Uterus (tissue), 4 donors: Measurements from ENCODE around the gene TMEM258. TPM values are rescaled to one million over a fixed set of nuclear protein-coding genes. Genes with fewer than 3 reads are reported as not detected.

Experiments used
- DNase-seq, 2 donors: peaks; one replicate each; pipeline ENCODE4 v3.0.0-alpha.2; 2019 to 2020
- H3K27ac ChIP-seq, 2 donors: fragments of 200-600 bp; sonication (generic); 1 replicate in 1 of 2; 2 replicates in 1 of 2; pipeline ENCODE4 v1.5.1; 2016 to 2018
- H3K27me3 ChIP-seq, 2 donors: fragments of 200-600 bp; sonication (generic); one replicate each; pipeline ENCODE4 v1.5.1; 2018 to 2019; ENCODE audit warnings: control low read depth in 1 of 2
- H3K36me3 ChIP-seq, 2 donors: fragments of 200-600 bp; sonication (generic); one replicate each; pipeline ENCODE4 v1.5.1; 2019; ENCODE audit warnings: control low read depth in 1 of 2
- H3K4me1 ChIP-seq, 2 donors: fragments of 200-600 bp; sonication (generic); one replicate each; pipeline ENCODE4 v1.5.1; 2018 to 2019; ENCODE audit warnings: control low read depth in 1 of 2
- H3K4me3 ChIP-seq, 2 donors: fragments of 200-600 bp; sonication (generic); 1 replicate in 1 of 2; 2 replicates in 1 of 2; pipeline ENCODE4 v1.5.1; 2018 to 2019; ENCODE audit warnings: mild to moderate bottlenecking in 1 of 2
- H3K9me3 ChIP-seq, 2 donors: fragments of 200-600 bp; sonication (generic); one replicate each; pipeline ENCODE4 v1.5.1; 2019; ENCODE audit warnings: control low read depth in 1 of 2
- CTCF ChIP-seq, 4 experiments: fragments of 200-600 bp in 2 of 4; fragments of 450-650 bp in 2 of 4; sonication (generic) in 2 of 4; IDR thresholded peaks; one replicate each; pipeline ENCODE4 v1.5.1; 2016 to 2019; ENCODE audit warnings: antibody characterized with exemption in 4 of 4, mild to moderate bottlenecking in 2 of 4, moderate library complexity in 1 of 4
- POLR2A ChIP-seq, 2 donors: fragments of 450-650 bp; IDR thresholded peaks; one replicate each; pipeline ENCODE4 v1.6.1; 2016; ENCODE audit warnings: antibody characterized with exemption in 2 of 2, mild to moderate bottlenecking in 1 of 2, moderate library complexity in 1 of 2
- intact Hi-C: fragments of 100-400 bp; cut with DNase I; formaldehyde crosslinking; loops from one replicate; pipeline ENCODE4 v1.15.1; 2023; ENCODE audit warnings: low total_unique reads
- total RNA-seq, 4 donors: library from RNA; depleted of rRNA in 3 of 4; stranded (reverse); fragments of >200 nt in 3 of 4; gene quantifications; one replicate each; pipeline versions ENCODE4 v1.1.0 to v1.2.4, GENCODE V29; 2014 to 2023
- donor health status: DM: yes; HTN: yes; CAD: no.

Gene TMEM258
- total RNA-seq, 4 donors from 2014 or later, result 14.6 to 96.9 (median 38.7) TPM

- Histone ChIP-seq H3K27ac (peak overlapping the region; percentile 86 to 91), H3K4me3 (peak overlapping the region; percentile 46 to 53), H3K9me3 (no peaks in the 10 kb centered on the region), H3K27me3 (no peaks in the 10 kb centered on the region), H3K36me3 (no peaks in the 10 kb centered on the region), H3K4me1 (peaks cover 0 to 3% of the 10 kb centered on the region in 2 donors)
- intact Hi-C loops, result no loop called here
- DNase-seq, result peak; percentile 75 to 84
- TF ChIP-seq POLR2A (IDR thresholded peaks at IDR 0.05) (peak; percentile 33 to 43), CTCF (IDR thresholded peaks at IDR 0.05) (no peak)
Measured at GRCh38 chr11:61754534-61755482, 37.6 kb downstream of the TMEM258 start.

GRCh38 chr11:61753672-61754071 is 38.7 kb downstream of the TMEM258 start:
- Histone ChIP-seq H3K27ac (peak overlapping the region; percentile 86 to 91), H3K4me1 (peaks cover 0 to 3% of the 10 kb centered on the region in 2 donors), H3K4me3 (peak overlapping the region; percentile 46 to 53), H3K36me3 (no peaks in the 10 kb centered on the region), H3K27me3 (no peaks in the 10 kb centered on the region), H3K9me3 (no peaks in the 10 kb centered on the region)
- TF ChIP-seq CTCF (IDR thresholded peaks at IDR 0.05) (no peak), POLR2A (IDR thresholded peaks at IDR 0.05) (no peak)
- intact Hi-C loops, result no loop called here
- no peak for DNase-seq

GRCh38 chr11:61752925-61753521 is 39.4 kb downstream of the TMEM258 start:
- Histone ChIP-seq H3K27ac (peak overlapping the region; percentile 86 to 91), H3K36me3 (no peaks in the 10 kb centered on the region), H3K27me3 (no peaks in the 10 kb centered on the region), H3K4me1 (peaks cover 0 to 3% of the 10 kb centered on the region in 2 donors), H3K9me3 (no peaks in the 10 kb centered on the region), H3K4me3 (peak overlapping the region; percentile 46 to 53)
- no peak for DNase-seq
- intact Hi-C loops, result no loop called here
- no peak for TF ChIP-seq POLR2A (IDR thresholded peaks at IDR 0.05)
- no peak for TF ChIP-seq CTCF (IDR thresholded peaks at IDR 0.05)

GRCh38 chr11:61752117-61752924 is 40.1 kb downstream of the TMEM258 start, which contains the start of gene MYRF:
Gene MYRF (plus strand): TSS chr11:61752636. CDS start chr11:61752745, 109 bp downstream.
- intact Hi-C loops, result no loop called here
- peak in 1 of 2 donors; percentile 70 for DNase-seq
- Histone ChIP-seq H3K4me3 (peak within 1 kb of the TSS; percentile 46 to 53), H3K27me3 (no peaks in the 10 kb centered on the region), H3K27ac (peak within 1 kb of the TSS; percentile 86 to 91), H3K4me1 (peaks cover 0 to 3% of the 10 kb centered on the region in 2 donors), H3K36me3 (no peaks in the 10 kb centered on the region), H3K9me3 (no peaks in the 10 kb centered on the region)
- TF ChIP-seq POLR2A (IDR thresholded peaks at IDR 0.05), result peak in 1 of 2 donors; percentile 44
- TF ChIP-seq CTCF (IDR thresholded peaks at IDR 0.05), result peak; percentile 18 to 87 (median 76)
